ENCODE measurements around the gene CCDC85C. TPM values are rescaled to one million over a fixed set of nuclear protein-coding genes. Genes with fewer than 3 reads are reported as not detected.

The CCDC85C gene
- total RNA-seq, 1 experiment from 2014 or later = 42.3 TPM

DNA sequence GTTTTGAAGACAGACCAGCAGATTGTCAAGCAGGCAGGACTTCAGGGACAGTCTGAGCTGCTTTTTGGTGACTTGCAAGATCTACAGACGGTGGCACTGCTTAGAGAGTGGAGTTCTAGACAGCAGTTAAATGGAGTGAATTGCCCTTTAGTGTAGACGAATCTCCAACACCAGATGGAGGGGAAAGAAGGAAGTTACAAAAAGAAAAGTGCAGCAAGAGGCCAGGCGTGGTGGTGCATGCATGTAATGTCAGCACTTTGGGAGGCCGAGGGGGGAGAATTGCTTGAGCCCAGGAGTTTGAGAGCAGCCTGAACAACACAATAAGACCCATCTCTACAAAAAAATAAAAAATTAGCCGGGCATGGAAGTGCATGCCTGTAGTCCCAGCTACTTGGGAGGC lies 32.5 kb upstream of the CCDC85C start:
- intact Hi-C loops (cut with micrococcal nuclease) = no loop called here

More for the DNA sequence above, 32.5 kb upstream of the CCDC85C start:
- Histone ChIP-seq H3K9ac (ENCODE audit: low read length) (no peak overlapping the region), H2AFZ (ENCODE audit: low read depth, low read length, poor library complexity, severe bottlenecking) (no peak overlapping the region), H3K4me2 (ENCODE audit: low read length) (no peak overlapping the region), H3K27me3 (ENCODE audit: insufficient read depth, low read length) (no peaks in the 10 kb centered on the region), H3K36me3 (ENCODE audit: control insufficient read depth in 1 of 2, insufficient read depth in 2 of 2, low read length in 2 of 2) (no peaks in the 10 kb centered on the region), H4K20me1 (ENCODE audit: insufficient read depth) (no peaks in the 10 kb centered on the region), H3K27ac (ENCODE audit: low read depth, low read length) (no peak overlapping the region), H3K4me1 (ENCODE audit: control insufficient read depth in 1 of 2, insufficient read depth in 2 of 2, low read length in 2 of 2) (no peaks in the 10 kb centered on the region), H3K9me3 (ENCODE audit: control insufficient read depth in 1 of 2, insufficient read depth in 1 of 2, low read depth in 1 of 2, low read length in 2 of 2) (no peaks in the 10 kb centered on the region), H3K79me2 (ENCODE audit: insufficient read depth, low read length) (no peaks in the 10 kb centered on the region), H3K9me2 (ENCODE audit: insufficient read depth) (no peaks in the 10 kb centered on the region), H3K4me3 (replicated peaks in 1 of 2; ENCODE audit: low read depth in 1 of 2, low read length in 2 of 2) (no peak overlapping the region)
- no peak for DNase-seq (ENCODE audit: low read depth, low spot score)
- TF ChIP-seq EZH2 (IDR thresholded peaks at IDR 0.05) (no peak), JUND (IDR thresholded peaks at IDR 0.05) (no peak), RAD21 (IDR thresholded peaks at IDR 0.05; ENCODE audit: low read depth) (no peak), ZFX (IDR thresholded peaks at IDR 0.05) (no peak), SIN3A (IDR thresholded peaks at IDR 0.05; ENCODE audit: low read depth) (no peak), EZH2phosphoT487 (IDR thresholded peaks at IDR 0.05; ENCODE audit: borderline replicate concordance) (no peak)
- TF ChIP-seq, protein P1, sequence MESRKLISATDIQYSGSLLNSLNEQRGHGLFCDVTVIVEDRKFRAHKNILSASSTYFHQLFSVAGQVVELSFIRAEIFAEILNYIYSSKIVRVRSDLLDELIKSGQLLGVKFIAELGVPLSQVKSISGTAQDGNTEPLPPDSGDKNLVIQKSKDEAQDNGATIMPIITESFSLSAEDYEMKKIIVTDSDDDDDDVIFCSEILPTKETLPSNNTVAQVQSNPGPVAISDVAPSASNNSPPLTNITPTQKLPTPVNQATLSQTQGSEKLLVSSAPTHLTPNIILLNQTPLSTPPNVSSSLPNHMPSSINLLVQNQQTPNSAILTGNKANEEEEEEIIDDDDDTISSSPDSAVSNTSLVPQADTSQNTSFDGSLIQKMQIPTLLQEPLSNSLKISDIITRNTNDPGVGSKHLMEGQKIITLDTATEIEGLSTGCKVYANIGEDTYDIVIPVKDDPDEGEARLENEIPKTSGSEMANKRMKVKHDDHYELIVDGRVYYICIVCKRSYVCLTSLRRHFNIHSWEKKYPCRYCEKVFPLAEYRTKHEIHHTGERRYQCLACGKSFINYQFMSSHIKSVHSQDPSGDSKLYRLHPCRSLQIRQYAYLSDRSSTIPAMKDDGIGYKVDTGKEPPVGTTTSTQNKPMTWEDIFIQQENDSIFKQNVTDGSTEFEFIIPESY (IDR thresholded peaks at IDR 0.05; ENCODE audit: extremely low read depth, insufficient replicate concordance, low read length) = no peak
- TF ChIP-seq, protein P2, sequence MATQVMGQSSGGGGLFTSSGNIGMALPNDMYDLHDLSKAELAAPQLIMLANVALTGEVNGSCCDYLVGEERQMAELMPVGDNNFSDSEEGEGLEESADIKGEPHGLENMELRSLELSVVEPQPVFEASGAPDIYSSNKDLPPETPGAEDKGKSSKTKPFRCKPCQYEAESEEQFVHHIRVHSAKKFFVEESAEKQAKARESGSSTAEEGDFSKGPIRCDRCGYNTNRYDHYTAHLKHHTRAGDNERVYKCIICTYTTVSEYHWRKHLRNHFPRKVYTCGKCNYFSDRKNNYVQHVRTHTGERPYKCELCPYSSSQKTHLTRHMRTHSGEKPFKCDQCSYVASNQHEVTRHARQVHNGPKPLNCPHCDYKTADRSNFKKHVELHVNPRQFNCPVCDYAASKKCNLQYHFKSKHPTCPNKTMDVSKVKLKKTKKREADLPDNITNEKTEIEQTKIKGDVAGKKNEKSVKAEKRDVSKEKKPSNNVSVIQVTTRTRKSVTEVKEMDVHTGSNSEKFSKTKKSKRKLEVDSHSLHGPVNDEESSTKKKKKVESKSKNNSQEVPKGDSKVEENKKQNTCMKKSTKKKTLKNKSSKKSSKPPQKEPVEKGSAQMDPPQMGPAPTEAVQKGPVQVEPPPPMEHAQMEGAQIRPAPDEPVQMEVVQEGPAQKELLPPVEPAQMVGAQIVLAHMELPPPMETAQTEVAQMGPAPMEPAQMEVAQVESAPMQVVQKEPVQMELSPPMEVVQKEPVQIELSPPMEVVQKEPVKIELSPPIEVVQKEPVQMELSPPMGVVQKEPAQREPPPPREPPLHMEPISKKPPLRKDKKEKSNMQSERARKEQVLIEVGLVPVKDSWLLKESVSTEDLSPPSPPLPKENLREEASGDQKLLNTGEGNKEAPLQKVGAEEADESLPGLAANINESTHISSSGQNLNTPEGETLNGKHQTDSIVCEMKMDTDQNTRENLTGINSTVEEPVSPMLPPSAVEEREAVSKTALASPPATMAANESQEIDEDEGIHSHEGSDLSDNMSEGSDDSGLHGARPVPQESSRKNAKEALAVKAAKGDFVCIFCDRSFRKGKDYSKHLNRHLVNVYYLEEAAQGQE (IDR thresholded peaks at IDR 0.05; ENCODE audit: low read depth) = no peak
- ChIA-PET CTCF (no interaction called here), RAD21 (ENCODE audit: low non-redundant PET in 1 of 2, low total read pairs in 2 of 2, uncharacterized antibody in 2 of 2, unreplicated experiment in 2 of 2) (no interaction called here), POLR2A (no interaction called here)
- BruUV-seq (replicated peaks) = no TSS peak
- no peak for ATAC-seq

Measured in HCT116 (cell line).